Vagina (tissue), 2 donors: ENCODE data around the gene ADRB1.

Experiments used
- POLR2AphosphoS5 ChIP-seq, 2 donors: sonication (generic); formaldehyde crosslinking; IDR thresholded peaks; one replicate each; pipeline ENCODE4 v1.9.0; 2017; ENCODE audit warnings: antibody characterized with exemption in 2 of 2, mild to moderate bottlenecking in 2 of 2, low read depth in 1 of 2; ENCODE audit not compliant: insufficient read depth in 1 of 2
- TF ChIP-seq, protein P1 (sequence below), 3 experiments: fragments of 450-650 bp in 2 of 3; fragments of 200-600 bp in 1 of 3; sonication (generic) in 1 of 3; IDR thresholded peaks; one replicate each; pipeline ENCODE4 v1.5.1; 2017 to 2019; ENCODE audit warnings: antibody characterized with exemption in 3 of 3, mild to moderate bottlenecking in 2 of 3, moderate library complexity in 2 of 3

DNA sequence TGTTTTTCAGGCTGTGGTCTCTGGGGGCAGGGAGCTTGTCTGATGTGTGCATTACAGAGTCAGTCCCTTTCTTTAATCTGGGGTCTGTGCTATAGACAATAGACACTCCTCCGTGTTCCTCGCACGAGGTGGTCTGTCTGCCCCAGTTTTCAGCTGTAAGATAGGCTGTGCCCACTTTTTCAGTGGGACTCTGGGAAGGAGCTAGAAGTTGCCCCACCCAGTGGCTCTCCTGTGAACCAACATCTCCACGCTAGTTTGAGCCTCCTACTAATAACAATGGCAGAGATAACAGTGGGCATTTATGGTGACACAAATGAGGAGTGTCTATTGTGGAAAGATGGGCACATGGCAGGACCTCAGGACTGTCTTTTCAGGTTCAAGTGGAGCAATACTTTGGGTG is 44.0 kb downstream of the ADRB1 start:
- no peak for TF ChIP-seq POLR2AphosphoS5 (IDR thresholded peaks at IDR 0.05; ENCODE audit: insufficient read depth in 1 of 2, low read depth in 1 of 2)
- TF ChIP-seq, protein P1, sequence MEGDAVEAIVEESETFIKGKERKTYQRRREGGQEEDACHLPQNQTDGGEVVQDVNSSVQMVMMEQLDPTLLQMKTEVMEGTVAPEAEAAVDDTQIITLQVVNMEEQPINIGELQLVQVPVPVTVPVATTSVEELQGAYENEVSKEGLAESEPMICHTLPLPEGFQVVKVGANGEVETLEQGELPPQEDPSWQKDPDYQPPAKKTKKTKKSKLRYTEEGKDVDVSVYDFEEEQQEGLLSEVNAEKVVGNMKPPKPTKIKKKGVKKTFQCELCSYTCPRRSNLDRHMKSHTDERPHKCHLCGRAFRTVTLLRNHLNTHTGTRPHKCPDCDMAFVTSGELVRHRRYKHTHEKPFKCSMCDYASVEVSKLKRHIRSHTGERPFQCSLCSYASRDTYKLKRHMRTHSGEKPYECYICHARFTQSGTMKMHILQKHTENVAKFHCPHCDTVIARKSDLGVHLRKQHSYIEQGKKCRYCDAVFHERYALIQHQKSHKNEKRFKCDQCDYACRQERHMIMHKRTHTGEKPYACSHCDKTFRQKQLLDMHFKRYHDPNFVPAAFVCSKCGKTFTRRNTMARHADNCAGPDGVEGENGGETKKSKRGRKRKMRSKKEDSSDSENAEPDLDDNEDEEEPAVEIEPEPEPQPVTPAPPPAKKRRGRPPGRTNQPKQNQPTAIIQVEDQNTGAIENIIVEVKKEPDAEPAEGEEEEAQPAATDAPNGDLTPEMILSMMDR (IDR thresholded peaks at IDR 0.05) = no peak
